DND-41 (cell line): Measurements from ENCODE around the gene SCPEP1.
A peak's percentile ranks its signal among the peaks of the same experiment; 100 is the strongest.

ENCODE experiments used
- ATAC-seq: fragments of 200-7000 bp; cut with Tn5 transposase; 3 replicates; pipeline ENCODE4 v1.9.1; 2021; ENCODE audit warnings: low read depth; ENCODE audit not compliant: insufficient read depth
- DNase-seq: peaks from one replicate; pipeline ENCODE4 v3.0.0-alpha.2; 2020
- H2AFZ ChIP-seq: 2 replicates; pipeline ENCODE4 v1.6.0; 2012; ENCODE audit warnings: low read depth, low read length
- H3K27ac ChIP-seq: 2 replicates; pipeline ENCODE4 v1.5.1; 2012; ENCODE audit warnings: low read length, inconsistent platforms
- H3K27me3 ChIP-seq: fragments of 200-600 bp; sonication (generic); 2 replicates; pipeline ENCODE4 v1.6.0; 2012; ENCODE audit warnings: low read length, mild to moderate bottlenecking, inconsistent platforms; ENCODE audit not compliant: insufficient read depth, poor library complexity
- H3K36me3 ChIP-seq: 2 replicates; pipeline ENCODE4 v1.5.1; 2012; ENCODE audit warnings: low read length, inconsistent platforms; ENCODE audit not compliant: insufficient read depth
- H3K4me1 ChIP-seq: 2 replicates; pipeline ENCODE4 v1.5.1; 2012; ENCODE audit warnings: mild to moderate bottlenecking, low read length; ENCODE audit not compliant: insufficient read depth
- H3K4me2 ChIP-seq: 2 replicates; pipeline ENCODE4 v1.6.0; 2012; ENCODE audit warnings: mild to moderate bottlenecking, moderate library complexity, low read length, inconsistent platforms; ENCODE audit not compliant: insufficient read depth
- H3K4me3 ChIP-seq, 2 experiments: fragments of 200-600 bp in 1 of 2; shearing (Covaris generic) in 1 of 2; 2 replicates each; pipeline ENCODE4 v1.5.1; 2012 to 2016; ENCODE audit warnings: inconsistent platforms in 2 of 2, low read length in 2 of 2, mild to moderate bottlenecking in 2 of 2, low read depth in 1 of 2, moderate library complexity in 1 of 2
- H3K79me2 ChIP-seq: 2 replicates; pipeline ENCODE4 v1.6.0; 2012; ENCODE audit warnings: low read length, inconsistent platforms; ENCODE audit not compliant: insufficient read depth
- H3K9ac ChIP-seq: 2 replicates; pipeline ENCODE4 v1.6.0; 2012; ENCODE audit warnings: low read depth, mild to moderate bottlenecking, inconsistent platforms, low read length, moderate library complexity
- H3K9me3 ChIP-seq: 2 replicates; pipeline ENCODE4 v1.5.1; 2012; ENCODE audit warnings: low read length, moderate library complexity, mild to moderate bottlenecking, inconsistent platforms; ENCODE audit not compliant: insufficient read depth, severe bottlenecking
- H4K20me1 ChIP-seq: 2 replicates; pipeline ENCODE4 v1.6.0; 2012; ENCODE audit warnings: low read length; ENCODE audit not compliant: insufficient read depth
- EZH2 ChIP-seq: IDR thresholded peaks from 3 replicates; pipeline ENCODE4 v1.6.1; 2012; ENCODE audit warnings: borderline replicate concordance, low read depth, mild to moderate bottlenecking, moderate library complexity, low read length, inconsistent platforms; ENCODE audit not compliant: severe bottlenecking
- TF ChIP-seq, protein P1 (sequence below): IDR thresholded peaks from 2 replicates; pipeline ENCODE4 v1.5.1; 2012; ENCODE audit warnings: borderline replicate concordance, low read length, moderate library complexity, mild to moderate bottlenecking; ENCODE audit not compliant: poor library complexity, severe bottlenecking; ENCODE audit errors: extremely low read depth

SCPEP1 gene, protein sequence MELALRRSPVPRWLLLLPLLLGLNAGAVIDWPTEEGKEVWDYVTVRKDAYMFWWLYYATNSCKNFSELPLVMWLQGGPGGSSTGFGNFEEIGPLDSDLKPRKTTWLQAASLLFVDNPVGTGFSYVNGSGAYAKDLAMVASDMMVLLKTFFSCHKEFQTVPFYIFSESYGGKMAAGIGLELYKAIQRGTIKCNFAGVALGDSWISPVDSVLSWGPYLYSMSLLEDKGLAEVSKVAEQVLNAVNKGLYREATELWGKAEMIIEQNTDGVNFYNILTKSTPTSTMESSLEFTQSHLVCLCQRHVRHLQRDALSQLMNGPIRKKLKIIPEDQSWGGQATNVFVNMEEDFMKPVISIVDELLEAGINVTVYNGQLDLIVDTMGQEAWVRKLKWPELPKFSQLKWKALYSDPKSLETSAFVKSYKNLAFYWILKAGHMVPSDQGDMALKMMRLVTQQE

DNA sequence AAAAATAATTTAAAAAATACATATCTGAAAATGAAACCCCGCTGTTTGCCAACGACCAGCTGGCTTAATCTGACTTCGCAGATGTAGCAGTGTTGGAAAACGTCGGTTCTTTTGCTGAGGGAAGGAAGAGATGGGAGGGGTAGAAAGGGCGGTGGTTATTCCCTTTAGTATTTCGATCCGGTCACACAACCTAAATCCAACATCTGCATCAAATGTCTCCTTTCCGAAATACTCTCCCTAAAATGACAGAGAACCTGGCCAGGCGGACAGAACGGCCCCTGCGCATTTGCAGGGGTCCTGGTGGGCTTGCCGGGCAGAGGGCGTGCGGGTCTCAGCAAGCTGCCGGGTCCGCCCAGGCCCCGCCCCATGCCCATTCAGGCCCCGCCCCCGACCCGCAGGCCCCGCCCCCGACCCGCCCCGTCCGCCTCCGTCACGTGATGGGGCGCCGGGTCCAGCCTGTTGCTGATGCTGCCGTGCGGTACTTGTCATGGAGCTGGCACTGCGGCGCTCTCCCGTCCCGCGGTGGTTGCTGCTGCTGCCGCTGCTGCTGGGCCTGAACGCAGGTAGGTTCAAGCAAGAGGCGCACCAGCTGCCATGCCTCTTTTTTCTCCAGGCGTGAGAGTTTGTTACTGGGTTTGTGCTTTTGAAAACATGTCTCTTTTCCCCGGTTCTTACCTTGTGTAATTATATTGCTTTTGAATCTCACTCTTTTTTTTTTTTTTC is at the start of gene SCPEP1:
TSS of gene SCPEP1 (plus strand) at position 459 of the 723 bp plus-strand sequence. CDS start at position 488, 29 bp downstream.
- Histone ChIP-seq H3K4me2 (peak within 1 kb of the TSS; percentile 94), H3K27me3 (peaks cover 5% of the 10 kb centered on the region), H3K79me2 (no peaks in the 10 kb centered on the region; the same call in 1 of the 2 replicates), H3K9ac (peak within 1 kb of the TSS; percentile 56), H2AFZ (peak within 1 kb of the TSS; percentile 99), H3K4me1 (peaks cover 29% of the 10 kb centered on the region), H4K20me1 (no peaks in the 10 kb centered on the region), H3K4me3 (peak within 1 kb of the TSS; percentile 86 to 99), H3K27ac (peak within 1 kb of the TSS; percentile 70), H3K9me3 (no peaks in the 10 kb centered on the region), H3K36me3 (peaks cover 5% of the 10 kb centered on the region; the same call in 1 of the 2 replicates)
- TF ChIP-seq, protein P1, sequence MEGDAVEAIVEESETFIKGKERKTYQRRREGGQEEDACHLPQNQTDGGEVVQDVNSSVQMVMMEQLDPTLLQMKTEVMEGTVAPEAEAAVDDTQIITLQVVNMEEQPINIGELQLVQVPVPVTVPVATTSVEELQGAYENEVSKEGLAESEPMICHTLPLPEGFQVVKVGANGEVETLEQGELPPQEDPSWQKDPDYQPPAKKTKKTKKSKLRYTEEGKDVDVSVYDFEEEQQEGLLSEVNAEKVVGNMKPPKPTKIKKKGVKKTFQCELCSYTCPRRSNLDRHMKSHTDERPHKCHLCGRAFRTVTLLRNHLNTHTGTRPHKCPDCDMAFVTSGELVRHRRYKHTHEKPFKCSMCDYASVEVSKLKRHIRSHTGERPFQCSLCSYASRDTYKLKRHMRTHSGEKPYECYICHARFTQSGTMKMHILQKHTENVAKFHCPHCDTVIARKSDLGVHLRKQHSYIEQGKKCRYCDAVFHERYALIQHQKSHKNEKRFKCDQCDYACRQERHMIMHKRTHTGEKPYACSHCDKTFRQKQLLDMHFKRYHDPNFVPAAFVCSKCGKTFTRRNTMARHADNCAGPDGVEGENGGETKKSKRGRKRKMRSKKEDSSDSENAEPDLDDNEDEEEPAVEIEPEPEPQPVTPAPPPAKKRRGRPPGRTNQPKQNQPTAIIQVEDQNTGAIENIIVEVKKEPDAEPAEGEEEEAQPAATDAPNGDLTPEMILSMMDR, result no peak
- no peak for TF ChIP-seq EZH2
- ATAC-seq (peak; percentile 95), DNase-seq (peak; percentile 87)

DNA sequence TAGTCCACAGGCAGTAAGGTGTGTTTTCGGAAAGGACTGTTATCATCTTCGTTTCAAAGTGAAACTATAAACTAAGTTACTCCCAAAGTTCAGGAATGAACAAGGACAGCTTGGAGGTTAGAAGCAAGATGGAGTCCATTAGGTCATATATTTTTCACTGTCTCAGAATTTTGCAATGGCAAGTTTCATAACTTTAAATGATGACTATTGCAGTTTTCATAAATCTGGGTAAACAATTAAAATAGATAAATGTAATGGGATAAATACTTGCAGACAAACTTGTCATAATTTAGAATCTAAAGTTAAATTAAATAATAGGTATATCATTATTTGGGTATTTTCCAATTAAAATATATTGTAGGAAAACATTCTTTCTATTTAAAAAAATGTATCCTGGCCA is 49.3 kb upstream of the SCPEP1 start:
- Histone ChIP-seq H3K4me1 (no peaks in the 10 kb centered on the region), H3K4me3 (no peak overlapping the region), H4K20me1 (no peaks in the 10 kb centered on the region), H3K79me2 (no peaks in the 10 kb centered on the region), H3K9me3 (peaks cover 26% of the 10 kb centered on the region), H3K36me3 (no peaks in the 10 kb centered on the region), H2AFZ (no peak overlapping the region), H3K27me3 (no peaks in the 10 kb centered on the region), H3K4me2 (no peak overlapping the region), H3K27ac (no peak overlapping the region), H3K9ac (no peak overlapping the region)
- ATAC-seq (no peak), DNase-seq (no peak)
- TF ChIP-seq, protein P1, result no peak
- no peak for TF ChIP-seq EZH2

DNA sequence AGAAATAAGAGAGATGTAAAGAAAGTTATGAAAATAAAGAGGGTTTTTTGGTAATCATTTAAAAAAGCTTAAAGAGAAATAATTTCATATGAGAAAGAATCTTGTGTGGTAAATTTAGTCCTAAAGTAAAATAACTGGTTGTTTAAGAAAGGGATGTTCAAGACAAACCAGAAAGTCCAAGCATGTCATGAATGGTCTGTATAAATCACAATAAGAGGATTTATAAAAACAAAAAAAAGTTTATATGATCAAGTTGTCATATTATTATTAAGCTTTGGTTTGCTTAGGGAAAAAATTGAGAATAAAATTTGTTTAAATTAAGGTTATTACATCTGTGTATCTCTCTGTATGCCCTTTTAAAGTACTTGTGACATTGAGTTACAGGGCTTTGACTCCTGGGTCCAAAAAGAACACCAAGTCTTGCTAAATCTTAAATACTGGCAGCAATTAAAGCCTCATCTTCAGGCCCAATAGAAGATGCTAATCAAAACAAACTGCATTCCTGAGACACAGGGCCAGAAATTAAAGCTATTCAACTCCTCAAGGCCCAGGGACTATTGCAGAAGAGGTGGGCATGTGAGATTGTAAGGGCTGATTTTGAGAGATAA is 48.5 kb upstream of the SCPEP1 start:
- peaks cover 8% of the 10 kb centered on the region; the same call in 1 of the 2 replicates for H3K36me3 ChIP-seq
- H3K9me3 ChIP-seq, result peaks cover 26% of the 10 kb centered on the region
- no peaks in the 10 kb centered on the region for H4K20me1 ChIP-seq
- TF ChIP-seq, protein P1, result no peak
- TF ChIP-seq EZH2, result no peak
- ATAC-seq (no peak), DNase-seq (no peak)
- no peak overlapping the region for H3K9ac ChIP-seq
- no peaks in the 10 kb centered on the region for H3K4me1 ChIP-seq
- H2AFZ ChIP-seq, result no peak overlapping the region
- H3K4me2 ChIP-seq, result no peak overlapping the region
- H3K4me3 ChIP-seq, result no peak overlapping the region
- H3K27ac ChIP-seq, result no peak overlapping the region
- no peaks in the 10 kb centered on the region for H3K27me3 ChIP-seq
- no peaks in the 10 kb centered on the region for H3K79me2 ChIP-seq
